Skin epidermis (tissue), 12 donors: ENCODE data around the gene TSPAN18.

Source experiments
- H3K27ac ChIP-seq, 21 experiments: fragments of 200-600 bp; sonication (generic) in 11 of 21; one replicate each; pipeline ENCODE4 v1.5.0; 2020; ENCODE audit warnings: mild to moderate bottlenecking in 3 of 21, inconsistent platforms in 2 of 21, moderate library complexity in 2 of 21
- H3K4me3 ChIP-seq, 7 experiments: fragments of 200-600 bp; sonication (generic) in 2 of 7; one replicate each; pipeline ENCODE4 v1.5.0; 2020; ENCODE audit warnings: inconsistent platforms in 2 of 7, mild to moderate bottlenecking in 2 of 7, moderate library complexity in 1 of 7

Gene TSPAN18

DNA sequence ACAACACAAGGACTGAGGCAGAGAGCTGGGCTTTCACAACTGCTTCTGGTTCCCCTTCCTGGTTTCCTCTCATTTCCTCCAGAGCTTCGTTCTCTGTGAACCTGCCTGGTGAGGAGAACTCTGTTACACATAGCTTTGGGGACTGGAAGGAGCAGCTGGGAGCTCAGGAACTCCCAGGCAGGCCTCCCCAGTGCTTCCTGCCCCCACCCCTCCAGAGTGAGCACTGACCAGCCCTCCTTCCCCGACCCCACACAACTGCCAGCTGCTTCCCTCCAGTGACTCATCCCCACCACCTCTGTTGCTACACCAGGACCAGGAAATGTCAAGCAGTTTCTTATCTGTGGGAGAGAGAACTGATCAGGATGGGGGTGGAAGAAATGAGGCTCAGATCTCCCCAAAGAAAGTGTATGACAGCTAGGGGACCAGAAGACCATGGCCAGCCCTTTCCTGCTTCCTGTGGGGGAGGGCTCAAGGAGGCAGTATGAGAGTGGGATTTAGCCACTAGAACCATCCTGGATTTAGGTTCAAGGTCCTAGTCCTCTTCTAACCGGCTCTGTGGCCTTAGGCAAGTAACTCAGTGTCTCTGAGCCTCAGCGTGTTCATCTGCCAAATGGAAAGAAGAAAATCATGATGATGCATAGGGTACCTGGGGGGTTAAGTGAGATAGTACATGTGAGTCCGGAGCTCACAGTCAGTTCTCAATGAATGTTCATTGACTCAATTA is 228.4 kb downstream of the TSPAN18 start:
- H3K27ac ChIP-seq: peak overlapping the region in 12 of 21 experiments; percentile 14 to 72 (median 36)
- no peak overlapping the region for H3K4me3 ChIP-seq

DNA sequence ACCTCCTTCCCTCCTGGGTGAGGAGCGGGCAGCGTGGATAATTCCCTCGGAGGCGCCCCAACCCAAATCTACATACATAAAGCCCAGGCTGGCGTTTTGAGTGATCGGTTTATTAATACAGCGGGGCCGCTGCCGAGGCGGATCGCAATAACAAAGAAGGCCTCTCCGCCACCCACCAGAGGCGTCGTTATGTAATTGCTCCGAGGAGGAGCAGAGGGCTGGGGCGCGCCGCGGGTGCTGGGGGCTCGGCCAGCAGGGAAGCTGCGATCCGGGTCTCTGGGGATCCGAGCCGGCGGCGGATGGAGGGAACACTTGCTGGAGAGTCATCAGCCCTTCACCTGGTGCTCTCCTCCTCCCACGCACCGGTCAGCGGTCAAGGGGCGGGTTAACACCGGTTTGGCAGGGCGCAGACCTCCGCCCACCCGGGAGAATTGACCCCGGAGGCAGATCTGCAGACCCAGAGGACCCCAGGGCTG is 230.3 kb downstream of the TSPAN18 start:
- Histone ChIP-seq H3K27ac (no peak overlapping the region), H3K4me3 (no peak overlapping the region)

DNA sequence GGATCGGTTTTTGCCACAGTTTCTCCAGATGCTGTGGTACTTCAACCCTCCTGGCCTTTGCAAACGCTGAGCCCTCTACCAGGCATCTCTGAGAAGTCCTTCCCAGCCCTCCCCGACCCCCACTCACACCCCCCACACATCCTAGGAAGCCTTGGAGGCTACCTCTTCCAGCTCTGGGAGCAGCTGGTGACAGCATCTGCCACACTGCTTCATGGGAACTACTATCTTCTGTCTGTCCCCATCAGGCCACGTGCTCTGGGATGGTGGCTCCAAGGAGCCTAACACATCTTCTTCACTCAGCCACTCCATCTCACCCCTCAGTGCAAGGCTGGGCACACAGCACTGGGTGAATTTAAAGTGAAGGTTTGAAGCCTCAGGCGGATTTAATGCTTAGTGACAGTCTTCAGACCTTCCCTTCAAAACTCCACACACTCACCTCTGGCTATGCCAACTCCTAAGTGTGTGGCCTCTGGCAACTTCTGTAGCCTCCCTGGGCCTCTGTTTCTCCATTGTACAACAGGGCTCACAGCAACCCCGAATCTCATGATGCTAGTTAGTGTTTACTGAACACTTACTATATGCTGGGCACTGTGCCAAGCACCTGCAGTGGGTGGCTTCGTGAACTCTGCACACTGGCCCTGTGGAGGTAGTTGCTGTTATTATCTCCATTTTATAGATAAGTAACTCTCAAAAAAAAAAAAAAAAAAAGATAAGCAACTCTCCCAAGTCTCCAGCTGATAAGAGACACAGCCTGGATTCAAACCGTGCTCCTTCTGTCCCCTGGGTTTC is 231.2 kb downstream of the TSPAN18 start:
- no peak overlapping the region for H3K27ac ChIP-seq
- no peak overlapping the region for H3K4me3 ChIP-seq

DNA sequence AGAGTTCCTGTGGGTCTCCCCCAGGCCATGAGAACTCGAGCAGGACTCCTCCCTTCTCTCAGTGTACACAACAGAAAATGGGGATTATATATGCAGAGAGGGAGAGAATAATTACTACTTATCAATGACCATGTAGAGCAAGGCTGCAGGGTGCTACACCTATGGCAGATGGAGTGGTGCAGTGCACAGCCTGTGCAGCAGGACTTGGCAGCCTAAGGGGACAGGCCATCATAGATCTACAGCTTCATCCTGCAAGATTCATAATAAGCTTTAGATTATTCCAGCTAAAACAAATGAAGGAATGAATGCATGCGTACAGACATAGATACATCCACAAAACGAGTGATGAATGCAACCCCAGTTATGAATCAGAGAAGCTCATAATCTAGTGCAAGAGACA is 232.3 kb downstream of the TSPAN18 start:
- Histone ChIP-seq H3K4me3 (no peak overlapping the region), H3K27ac (no peak overlapping the region)

DNA sequence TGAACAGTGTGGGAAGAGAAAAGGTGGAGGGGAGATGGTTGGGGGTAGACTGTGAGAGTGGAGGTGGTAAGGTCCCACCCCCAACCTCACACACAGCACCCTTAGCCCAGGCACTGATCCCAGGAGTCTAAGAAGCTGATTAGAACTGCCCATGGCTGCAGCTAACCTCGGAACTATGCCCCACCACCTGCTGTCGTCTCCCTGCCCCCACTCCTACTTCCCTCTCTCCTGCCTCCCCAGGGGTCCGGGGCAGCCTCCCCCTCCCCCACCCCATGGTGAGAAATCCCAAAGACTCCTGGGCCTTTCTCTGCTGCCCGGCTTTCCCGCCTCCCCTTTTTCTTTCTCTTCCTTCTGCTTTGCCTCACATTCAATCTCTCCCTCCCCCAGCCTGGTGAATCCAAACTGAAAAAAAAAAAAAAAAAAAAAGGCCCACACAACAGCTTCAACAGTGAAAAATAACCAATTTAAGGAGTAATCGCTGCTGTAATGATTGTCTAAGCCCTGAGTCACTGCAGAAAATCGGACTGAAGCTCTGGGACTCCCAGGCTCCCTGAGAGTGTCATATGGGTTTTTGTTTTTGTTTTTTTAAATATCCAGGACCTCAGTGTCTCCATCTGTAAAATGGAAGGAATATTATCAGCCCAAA is 233.6 kb downstream of the TSPAN18 start:
- H3K27ac ChIP-seq: no peak overlapping the region
- no peak overlapping the region for H3K4me3 ChIP-seq

DNA sequence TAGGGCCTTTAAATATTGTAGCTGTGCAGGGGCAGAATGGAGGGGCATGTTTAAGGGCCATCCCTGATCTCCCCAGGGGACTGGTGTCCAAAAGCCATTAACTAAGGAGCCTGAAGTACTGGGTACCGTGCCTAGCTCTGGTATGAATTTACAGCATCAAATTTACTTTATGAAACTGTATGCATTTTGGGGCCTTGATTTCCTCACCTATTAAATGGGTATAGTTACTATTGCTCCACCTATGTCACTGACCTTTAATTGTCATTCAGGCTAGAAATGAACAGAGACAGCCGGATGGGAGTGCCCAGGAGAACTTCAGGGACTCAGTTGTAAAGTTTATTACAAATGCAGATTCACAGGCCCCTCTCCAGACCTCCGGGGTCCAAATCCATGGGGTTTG is 235.7 kb downstream of the TSPAN18 start:
- no peak overlapping the region for H3K4me3 ChIP-seq

DNA sequence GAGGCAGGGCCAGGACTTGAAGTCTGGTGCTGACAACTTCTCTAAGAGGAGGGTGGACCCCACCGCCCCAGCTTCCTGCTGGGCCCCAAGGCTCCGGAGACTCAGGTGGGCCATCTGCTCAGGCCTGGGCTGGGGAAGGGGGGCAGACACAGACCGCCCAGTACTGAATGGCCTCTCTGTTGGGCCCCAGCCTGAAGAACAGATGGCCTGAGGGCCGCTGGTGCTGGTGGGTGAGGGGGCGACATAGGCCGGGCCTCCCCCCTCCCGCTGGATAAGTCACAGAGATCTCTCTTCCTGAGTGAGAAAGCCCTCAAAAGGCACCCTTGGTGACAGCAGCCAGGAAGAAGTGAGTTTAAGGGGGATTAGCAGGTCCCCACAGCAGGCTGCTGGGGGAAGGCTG is 236.4 kb downstream of the TSPAN18 start:
- H3K4me3 ChIP-seq: no peak overlapping the region
- H3K27ac ChIP-seq: no peak overlapping the region

More for the DNA sequence above, 235.7 kb downstream of the TSPAN18 start:
- no peak overlapping the region for H3K27ac ChIP-seq

DNA sequence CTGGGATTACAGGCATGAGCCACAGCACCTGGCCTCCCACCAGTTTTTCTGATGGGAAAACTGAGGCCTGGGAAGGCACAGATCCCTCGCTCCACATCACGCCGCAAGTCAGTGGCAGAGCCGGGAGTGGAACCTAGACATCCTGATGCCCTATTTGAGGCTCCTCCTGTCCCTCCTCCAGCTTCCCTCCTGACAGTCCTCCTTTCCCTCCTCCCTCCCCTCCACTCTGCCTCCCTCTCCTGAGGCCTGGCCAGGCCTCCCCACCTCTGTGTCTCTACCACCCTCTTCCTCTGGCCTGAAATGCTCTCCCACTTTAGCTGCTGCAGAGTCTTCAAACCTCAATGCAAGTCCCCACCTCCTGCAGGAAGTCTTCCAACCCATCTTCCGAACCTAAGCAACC is 237.2 kb downstream of the TSPAN18 start:
- Histone ChIP-seq H3K27ac (no peak overlapping the region), H3K4me3 (no peak overlapping the region)

DNA sequence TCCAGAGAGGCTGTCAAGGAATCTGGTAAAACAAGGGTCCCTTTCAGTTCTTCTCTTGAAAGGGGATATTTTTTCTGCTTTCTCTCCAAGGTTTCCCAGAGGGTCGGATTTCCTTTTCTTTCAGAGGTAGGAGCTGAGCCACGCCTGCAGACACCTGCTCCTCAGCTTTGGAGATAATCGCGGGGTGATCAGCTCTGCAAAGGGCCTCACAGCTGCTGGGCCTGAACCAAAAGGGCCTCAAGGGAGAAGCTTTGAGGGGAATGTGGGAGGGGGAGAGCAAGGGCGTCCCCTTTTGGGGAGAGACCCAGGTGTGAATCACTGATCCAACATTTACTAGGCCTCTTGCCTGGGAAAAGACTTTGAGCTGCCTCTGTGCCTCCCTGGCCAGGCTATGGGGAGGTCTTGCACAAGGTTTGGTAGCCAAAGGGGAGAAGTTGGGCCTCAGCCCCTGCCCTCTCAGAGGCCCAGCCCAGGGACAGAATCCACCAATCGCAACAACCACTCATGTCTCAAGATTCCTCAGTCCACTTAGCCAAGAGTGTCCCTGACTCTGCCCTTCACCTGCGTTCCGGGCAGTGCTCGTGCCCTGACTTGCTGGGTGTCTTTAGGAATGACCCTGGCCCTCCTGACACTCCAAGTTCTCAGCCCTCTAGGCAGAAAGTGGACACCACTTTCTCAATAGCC is 237.9 kb downstream of the TSPAN18 start:
- Histone ChIP-seq H3K4me3 (no peak overlapping the region), H3K27ac (no peak overlapping the region)

DNA sequence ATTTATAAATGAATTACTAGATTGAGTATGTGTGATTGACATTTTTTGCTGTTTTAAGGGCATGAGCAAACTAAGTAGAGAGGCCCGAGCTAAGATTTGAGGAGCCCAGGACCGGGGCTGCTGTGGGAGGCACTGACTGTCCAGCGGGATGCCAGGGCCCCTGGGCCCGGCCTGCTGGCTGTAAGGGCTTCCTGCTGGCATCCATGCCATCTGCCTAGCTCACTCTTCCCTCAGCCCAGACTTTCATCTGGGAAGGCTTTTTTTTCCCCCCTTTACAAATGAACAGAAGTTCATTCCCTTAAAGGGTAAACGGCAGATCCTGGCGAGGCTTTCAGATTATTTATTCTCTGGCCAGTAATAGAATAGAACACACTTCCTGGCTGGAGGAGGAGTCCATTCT is 239.9 kb downstream of the TSPAN18 start:
- Histone ChIP-seq H3K4me3 (no peak overlapping the region), H3K27ac (no peak overlapping the region)

DNA sequence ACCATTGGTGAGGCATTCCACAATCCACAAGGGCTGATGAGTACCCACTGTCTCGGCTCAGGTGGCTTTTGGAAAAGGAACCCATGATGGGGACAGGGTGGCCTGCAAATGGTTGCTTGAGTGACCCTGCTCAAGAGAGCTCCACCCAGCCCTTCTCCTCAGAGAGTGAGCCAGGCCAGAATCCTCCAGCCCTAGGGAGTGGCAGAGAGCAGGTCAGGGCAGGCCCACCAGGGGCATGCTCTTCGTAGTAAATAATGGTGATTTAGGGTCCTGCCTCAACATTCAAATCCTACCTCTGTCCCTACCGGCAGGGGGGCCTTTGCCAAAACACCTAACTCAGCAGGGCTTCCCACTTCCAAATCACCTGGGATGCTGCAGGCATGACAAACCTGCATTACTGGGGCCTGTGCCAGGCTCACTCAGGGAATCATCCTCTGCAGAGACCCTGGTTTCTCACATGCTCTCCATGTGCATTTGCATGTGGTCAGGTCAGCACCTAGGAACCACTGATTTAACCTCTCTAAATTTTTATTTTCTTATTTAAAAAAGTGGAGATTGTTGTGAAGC is 241.3 kb downstream of the TSPAN18 start:
- no peak overlapping the region for H3K27ac ChIP-seq
- no peak overlapping the region for H3K4me3 ChIP-seq

DNA sequence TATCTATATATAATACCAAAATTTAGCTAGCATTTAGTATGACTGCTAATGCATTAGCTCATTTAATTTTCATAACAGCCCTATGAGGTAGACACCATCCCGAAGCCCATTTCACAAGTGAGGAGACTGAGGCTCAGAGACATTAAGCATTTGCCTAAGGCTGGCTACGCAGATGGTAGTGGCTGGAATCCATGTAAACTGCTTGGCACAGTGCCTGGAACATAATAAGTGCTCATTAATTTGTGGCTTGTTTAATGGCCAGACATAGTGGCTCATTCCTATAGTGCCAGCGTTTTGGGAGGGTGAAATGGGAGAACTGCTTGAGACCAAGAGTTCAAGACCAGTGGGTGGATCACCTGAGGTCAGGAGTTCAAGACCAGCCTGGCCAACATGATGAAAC is 241.7 kb downstream of the TSPAN18 start:
- no peak overlapping the region for H3K27ac ChIP-seq
- no peak overlapping the region for H3K4me3 ChIP-seq

DNA sequence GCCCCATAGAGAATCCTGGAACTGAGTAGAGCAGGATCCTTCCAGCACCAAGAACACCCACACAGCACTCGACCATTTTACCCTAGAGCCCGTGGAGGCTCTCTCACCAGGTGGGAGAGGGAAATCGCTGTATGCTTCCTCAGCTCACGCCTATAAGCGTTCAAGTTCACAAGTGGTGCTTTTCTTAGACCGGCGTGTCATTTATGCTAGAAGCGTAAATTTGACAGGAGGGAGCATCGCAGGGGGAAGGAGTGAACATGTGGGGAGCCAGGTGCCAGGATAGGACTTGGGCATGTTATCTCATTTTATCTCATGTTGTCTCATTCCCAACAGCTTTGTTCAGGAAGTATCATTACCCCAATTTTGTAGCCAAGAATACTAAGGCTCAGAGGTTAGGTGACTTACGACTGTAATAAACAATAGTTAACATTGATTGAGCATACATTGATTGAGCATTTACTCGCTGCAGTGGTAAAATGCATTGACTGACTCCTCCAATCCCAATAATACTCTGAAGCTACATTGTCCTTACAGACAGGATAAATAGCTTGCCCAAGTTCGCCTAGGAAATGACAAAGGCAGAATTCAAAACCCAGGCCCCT is 243.0 kb downstream of the TSPAN18 start:
- no peak overlapping the region for H3K27ac ChIP-seq
- H3K4me3 ChIP-seq: no peak overlapping the region

DNA sequence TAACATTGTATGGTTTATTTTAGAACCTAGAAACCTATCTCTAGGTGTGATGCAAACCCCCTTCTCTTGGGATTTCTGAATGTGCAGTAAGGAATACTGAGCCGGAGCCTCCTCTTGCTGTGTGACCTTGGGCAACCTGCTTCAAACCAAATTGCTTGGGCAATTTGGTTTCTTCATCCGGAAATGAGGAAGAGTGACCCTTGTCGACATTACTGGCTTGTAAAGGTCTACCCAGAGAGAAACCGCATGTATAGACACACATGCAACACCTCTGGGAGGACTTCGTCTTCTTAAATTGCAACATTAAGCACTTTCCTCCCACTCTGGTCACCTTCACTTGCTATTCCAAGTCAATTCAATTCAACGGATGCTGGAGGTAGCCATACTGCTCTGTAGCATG is 243.5 kb downstream of the TSPAN18 start:
- Histone ChIP-seq H3K27ac (no peak overlapping the region), H3K4me3 (no peak overlapping the region)

DNA sequence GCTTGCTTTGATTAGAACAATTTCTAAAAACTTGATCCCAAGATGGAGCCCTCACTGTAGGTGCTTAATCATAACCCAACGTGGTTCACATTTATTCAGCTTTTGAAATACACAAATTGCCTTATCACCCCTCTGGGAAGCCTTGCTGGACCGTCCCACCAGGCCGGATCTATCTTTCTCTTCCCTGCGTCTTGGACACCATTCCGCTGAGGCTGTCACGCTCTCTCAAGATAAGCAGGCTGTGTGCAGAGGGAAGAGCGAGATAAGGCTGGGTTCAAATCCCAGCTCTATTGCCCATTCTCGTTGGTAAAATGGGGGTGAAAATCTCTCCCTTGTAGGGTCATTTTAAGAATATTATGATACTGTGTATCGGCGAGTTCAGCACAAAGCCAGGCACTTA is 244.4 kb downstream of the TSPAN18 start:
- Histone ChIP-seq H3K4me3 (no peak overlapping the region), H3K27ac (no peak overlapping the region)

DNA sequence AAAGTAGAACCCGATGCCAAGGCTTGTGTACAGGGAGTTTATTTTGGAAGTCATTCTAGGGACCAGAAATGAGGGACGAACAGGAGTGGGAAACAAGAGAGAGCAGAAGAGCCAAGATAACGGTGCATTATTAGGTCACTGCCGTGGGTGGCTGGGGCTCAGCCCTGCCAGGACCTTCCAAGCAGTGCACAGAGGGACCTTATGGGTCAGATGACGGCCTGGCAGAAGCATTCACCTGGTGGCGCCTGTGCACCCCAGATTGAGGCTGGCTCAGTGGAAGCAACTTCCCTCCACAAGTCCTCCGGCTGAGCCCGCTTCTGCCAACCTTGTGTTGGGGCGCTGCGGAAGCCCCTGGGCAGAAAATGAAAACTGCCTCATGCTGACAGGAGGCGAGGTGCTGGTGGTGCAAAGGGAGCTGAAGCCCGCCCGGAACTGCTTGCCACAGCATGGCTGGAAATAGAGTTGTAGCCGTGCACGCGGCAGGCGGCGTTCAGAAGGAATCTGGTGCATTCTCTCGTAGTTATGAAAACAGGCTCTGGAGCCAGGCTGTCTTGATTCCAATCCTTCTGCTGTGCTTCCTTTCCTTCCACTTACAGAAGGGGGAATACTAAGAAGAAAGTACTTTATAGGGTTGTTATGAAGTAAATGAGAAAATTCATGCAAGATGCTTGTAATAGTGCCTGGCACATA is 246.1 kb downstream of the TSPAN18 start:
- Histone ChIP-seq H3K4me3 (no peak overlapping the region), H3K27ac (no peak overlapping the region)

DNA sequence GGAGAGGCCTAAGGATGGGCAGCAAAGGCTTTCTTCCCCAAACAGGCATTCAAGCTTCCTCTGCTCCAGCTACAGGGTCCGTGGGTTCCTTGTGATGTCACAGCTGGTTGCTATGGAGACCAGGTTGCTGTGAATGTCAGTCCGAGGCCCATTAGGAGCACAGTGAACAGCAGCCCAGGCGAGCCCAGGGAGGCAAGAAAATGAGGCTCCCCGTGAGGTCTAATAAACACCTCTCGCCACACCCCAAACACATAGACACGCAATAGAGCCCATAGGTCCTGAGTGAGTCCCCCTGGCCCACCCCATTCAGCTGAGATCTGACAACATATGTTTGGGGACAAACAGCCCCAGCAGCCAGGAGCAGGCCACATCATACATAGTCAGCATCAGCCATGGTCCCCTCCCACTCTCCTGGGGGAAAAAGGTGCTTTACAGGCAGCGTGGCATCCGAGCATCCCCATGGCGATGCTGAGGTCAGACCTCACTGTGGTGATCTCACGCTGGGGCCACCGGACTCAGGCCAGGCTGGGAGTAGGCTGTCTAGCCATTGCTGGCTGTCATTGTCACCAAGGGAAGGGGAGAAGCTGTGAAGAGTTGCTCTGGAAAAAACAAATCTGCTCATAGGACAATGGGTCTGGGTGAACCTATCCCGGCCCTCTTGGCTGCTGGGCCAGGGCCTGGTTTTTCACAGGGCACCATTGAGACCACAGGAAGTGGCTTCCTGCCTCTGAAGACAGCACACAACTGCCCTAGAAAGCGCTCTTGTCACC is 247.1 kb downstream of the TSPAN18 start:
- H3K27ac ChIP-seq: no peak overlapping the region
- H3K4me3 ChIP-seq: no peak overlapping the region

DNA sequence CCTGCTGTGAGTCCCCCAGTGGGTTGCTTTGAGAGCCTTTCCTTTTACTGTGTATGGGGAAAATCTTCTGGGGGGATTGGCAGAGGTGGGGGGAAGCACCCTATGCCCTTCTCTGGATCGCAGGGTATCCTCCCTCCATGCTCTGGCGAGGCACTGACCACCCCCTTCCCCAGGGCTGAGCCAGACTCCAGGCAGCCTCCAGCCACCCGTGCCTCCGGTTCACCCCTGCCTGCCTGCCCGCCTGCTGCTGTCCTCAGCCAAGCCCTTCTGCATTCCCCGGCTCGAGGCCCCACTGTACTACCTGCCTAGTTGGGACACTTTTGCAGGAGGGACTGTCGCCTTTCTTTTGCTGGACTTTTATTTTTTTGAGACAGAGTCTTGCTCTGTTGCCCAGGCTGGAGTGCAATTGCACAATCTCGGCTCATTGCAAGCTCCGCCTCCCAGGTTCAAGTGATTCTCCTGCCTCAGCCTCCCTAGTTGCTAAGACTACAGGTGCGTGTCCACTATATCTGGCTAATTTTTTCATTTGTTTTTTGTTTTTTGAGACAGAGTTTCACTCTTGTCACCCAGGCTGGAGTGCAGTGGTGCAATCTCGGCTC is 247.7 kb downstream of the TSPAN18 start:
- Histone ChIP-seq H3K4me3 (no peak overlapping the region), H3K27ac (no peak overlapping the region)
